Panc1 (cell line): ENCODE results near the gene CABP4.

Source experiments
- POLR2AphosphoS5 ChIP-seq: IDR thresholded peaks from 2 replicates; pipeline ENCODE4 v1.6.1; 2012; ENCODE audit warnings: mild to moderate bottlenecking, low read depth, low read length, moderate library complexity
- SIN3A ChIP-seq: IDR thresholded peaks from 2 replicates; pipeline ENCODE4 v1.6.1; 2012; ENCODE audit warnings: low read depth, mild to moderate bottlenecking, low read length, moderate library complexity, borderline replicate concordance; ENCODE audit not compliant: insufficient read depth
- TCF7L2 ChIP-seq: IDR thresholded peaks from 2 replicates; pipeline ENCODE4 v1.6.1; 2011; ENCODE audit warnings: mild to moderate bottlenecking, low read depth, low read length, inconsistent platforms
- TF ChIP-seq, protein P1 (sequence below): fragments of 450-650 bp; IDR thresholded peaks from 2 replicates; pipeline ENCODE4 v1.5.1; 2017; ENCODE audit warnings: mild to moderate bottlenecking
- TF ChIP-seq, protein P2 (sequence below), 2 experiments: IDR thresholded peaks; 2 replicates each; pipeline ENCODE4 v1.6.1; 2011 to 2012; ENCODE audit warnings: low read depth in 2 of 2, control low read depth in 1 of 2, low read length in 1 of 2, mild to moderate bottlenecking in 1 of 2, moderate library complexity in 1 of 2; ENCODE audit not compliant: insufficient read depth in 1 of 2

DNA sequence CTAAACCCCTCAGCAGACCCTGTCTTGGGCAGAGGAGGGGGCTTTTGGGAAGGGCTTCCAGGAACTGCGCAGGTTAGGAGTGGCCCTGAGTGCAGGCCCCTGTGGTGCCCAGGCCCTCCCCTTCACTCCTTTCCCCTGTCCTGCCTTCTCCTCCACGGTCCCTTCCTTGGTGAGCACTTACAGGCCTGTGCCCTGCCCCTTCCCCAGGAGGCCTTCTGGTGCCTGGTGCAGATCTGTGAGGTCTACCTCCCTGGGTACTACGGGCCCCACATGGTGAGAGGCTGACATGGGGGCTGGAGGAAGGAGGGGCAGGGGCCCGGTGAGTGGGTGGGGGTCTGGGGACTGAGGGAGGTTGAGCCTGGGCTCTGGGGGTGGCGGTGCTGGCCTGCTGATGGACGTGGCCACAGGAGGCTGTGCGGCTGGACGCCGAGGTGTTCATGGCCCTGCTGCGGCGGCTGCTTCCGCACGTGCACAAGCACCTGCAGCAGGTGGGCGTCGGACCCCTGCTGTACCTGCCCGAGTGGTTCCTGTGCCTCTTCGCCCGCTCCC, 48.7 kb upstream of the CABP4 start:
- TF ChIP-seq, protein P1, sequence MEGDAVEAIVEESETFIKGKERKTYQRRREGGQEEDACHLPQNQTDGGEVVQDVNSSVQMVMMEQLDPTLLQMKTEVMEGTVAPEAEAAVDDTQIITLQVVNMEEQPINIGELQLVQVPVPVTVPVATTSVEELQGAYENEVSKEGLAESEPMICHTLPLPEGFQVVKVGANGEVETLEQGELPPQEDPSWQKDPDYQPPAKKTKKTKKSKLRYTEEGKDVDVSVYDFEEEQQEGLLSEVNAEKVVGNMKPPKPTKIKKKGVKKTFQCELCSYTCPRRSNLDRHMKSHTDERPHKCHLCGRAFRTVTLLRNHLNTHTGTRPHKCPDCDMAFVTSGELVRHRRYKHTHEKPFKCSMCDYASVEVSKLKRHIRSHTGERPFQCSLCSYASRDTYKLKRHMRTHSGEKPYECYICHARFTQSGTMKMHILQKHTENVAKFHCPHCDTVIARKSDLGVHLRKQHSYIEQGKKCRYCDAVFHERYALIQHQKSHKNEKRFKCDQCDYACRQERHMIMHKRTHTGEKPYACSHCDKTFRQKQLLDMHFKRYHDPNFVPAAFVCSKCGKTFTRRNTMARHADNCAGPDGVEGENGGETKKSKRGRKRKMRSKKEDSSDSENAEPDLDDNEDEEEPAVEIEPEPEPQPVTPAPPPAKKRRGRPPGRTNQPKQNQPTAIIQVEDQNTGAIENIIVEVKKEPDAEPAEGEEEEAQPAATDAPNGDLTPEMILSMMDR = no peak
- TF ChIP-seq, protein P2, sequence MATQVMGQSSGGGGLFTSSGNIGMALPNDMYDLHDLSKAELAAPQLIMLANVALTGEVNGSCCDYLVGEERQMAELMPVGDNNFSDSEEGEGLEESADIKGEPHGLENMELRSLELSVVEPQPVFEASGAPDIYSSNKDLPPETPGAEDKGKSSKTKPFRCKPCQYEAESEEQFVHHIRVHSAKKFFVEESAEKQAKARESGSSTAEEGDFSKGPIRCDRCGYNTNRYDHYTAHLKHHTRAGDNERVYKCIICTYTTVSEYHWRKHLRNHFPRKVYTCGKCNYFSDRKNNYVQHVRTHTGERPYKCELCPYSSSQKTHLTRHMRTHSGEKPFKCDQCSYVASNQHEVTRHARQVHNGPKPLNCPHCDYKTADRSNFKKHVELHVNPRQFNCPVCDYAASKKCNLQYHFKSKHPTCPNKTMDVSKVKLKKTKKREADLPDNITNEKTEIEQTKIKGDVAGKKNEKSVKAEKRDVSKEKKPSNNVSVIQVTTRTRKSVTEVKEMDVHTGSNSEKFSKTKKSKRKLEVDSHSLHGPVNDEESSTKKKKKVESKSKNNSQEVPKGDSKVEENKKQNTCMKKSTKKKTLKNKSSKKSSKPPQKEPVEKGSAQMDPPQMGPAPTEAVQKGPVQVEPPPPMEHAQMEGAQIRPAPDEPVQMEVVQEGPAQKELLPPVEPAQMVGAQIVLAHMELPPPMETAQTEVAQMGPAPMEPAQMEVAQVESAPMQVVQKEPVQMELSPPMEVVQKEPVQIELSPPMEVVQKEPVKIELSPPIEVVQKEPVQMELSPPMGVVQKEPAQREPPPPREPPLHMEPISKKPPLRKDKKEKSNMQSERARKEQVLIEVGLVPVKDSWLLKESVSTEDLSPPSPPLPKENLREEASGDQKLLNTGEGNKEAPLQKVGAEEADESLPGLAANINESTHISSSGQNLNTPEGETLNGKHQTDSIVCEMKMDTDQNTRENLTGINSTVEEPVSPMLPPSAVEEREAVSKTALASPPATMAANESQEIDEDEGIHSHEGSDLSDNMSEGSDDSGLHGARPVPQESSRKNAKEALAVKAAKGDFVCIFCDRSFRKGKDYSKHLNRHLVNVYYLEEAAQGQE (IDR thresholded peaks at IDR 0.05; ENCODE audit: insufficient read depth in 1 of 2, low read depth in 2 of 2, low read length in 1 of 2) = no peak
- TF ChIP-seq POLR2AphosphoS5 (no peak), SIN3A (no peak), TCF7L2 (no peak)
